AG09319 (cell line): ENCODE results near the gene SDR39U1.
A peak's percentile ranks its signal among the peaks of the same experiment; 100 is the strongest.

Experiments used
- DNase-seq: peaks from one replicate; pipeline ENCODE4 v3.0.0-alpha.2; 2010; ENCODE audit warnings: low read depth; ENCODE audit errors: extremely low read depth
- TF ChIP-seq, protein P1 (sequence below): IDR thresholded peaks from 2 replicates; pipeline ENCODE4 v1.5.1; 2011; ENCODE audit warnings: low read depth, mild to moderate bottlenecking, inconsistent platforms, low read length, moderate library complexity

Gene SDR39U1

DNA sequence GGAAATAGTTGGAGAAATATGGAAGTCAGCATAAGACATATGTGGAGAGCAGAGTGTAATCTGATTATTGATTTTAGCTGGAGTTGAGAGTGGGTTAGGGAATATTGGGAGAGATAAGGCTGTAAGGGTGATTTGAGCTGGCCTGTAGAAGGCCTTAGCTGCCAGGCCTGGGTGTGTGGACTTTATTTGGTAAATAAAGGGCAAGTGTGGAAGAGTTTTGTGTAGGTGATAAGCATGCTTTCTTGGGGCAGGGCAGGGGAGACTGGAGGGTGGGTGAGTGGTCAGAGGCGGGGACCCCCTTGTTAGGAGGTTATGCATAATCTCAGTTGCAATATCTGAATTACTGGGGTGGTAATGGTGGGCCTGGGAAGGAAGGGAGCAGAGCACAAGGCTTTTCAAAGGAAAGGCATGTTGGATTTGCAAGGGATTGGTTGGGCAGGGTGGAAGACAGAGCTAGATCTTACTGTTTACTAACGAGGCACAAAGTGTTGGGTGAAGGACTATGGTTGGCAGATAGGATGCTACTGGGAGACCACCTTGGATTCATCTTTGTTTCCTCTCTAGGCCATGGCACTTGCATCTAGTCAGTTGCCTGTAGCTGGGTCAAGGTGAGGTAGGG lies 7.3 kb downstream of the SDR39U1 start:
- no peak for DNase-seq
- TF ChIP-seq, protein P1, sequence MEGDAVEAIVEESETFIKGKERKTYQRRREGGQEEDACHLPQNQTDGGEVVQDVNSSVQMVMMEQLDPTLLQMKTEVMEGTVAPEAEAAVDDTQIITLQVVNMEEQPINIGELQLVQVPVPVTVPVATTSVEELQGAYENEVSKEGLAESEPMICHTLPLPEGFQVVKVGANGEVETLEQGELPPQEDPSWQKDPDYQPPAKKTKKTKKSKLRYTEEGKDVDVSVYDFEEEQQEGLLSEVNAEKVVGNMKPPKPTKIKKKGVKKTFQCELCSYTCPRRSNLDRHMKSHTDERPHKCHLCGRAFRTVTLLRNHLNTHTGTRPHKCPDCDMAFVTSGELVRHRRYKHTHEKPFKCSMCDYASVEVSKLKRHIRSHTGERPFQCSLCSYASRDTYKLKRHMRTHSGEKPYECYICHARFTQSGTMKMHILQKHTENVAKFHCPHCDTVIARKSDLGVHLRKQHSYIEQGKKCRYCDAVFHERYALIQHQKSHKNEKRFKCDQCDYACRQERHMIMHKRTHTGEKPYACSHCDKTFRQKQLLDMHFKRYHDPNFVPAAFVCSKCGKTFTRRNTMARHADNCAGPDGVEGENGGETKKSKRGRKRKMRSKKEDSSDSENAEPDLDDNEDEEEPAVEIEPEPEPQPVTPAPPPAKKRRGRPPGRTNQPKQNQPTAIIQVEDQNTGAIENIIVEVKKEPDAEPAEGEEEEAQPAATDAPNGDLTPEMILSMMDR: no peak

DNA sequence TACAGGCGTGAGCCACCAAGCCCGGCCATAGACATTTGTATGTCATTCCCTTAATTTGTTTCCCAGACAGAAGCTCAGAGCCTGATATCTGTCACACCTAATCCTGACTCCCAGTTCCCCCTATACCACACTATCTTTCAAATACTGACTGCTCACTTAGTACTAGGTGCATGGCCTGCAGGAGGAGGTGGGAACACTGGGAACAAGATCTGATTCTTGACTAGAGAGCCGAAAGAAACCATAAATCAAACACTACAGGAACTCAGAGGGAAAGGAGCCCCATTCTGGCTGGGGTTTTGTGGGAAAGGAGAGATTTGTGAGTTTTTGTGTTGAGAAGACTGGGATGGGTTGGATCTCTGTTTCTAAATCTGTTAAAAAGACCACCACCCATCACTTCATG lies 7.9 kb downstream of the SDR39U1 start:
- no peak for DNase-seq
- TF ChIP-seq, protein P1: no peak

DNA sequence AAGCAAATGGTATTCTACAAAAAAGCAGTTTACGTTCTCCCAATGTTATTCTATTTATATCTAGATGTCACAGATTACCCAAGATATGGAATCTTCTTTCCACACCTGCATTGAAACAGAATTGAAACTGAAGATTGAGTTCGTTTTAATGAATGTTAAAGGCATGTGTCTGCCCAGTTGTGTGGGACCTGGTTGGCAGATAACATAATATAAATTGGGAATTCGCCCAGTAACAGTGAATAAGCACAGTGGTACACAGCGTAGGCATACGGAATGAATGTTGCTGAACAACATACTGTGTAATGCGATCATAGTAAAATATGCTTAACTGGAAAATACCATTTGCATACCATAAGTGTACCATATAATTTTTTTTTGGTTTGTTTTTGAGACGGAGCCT lies 8.5 kb downstream of the SDR39U1 start:
- TF ChIP-seq, protein P1: no peak
- DNase-seq: no peak

DNA sequence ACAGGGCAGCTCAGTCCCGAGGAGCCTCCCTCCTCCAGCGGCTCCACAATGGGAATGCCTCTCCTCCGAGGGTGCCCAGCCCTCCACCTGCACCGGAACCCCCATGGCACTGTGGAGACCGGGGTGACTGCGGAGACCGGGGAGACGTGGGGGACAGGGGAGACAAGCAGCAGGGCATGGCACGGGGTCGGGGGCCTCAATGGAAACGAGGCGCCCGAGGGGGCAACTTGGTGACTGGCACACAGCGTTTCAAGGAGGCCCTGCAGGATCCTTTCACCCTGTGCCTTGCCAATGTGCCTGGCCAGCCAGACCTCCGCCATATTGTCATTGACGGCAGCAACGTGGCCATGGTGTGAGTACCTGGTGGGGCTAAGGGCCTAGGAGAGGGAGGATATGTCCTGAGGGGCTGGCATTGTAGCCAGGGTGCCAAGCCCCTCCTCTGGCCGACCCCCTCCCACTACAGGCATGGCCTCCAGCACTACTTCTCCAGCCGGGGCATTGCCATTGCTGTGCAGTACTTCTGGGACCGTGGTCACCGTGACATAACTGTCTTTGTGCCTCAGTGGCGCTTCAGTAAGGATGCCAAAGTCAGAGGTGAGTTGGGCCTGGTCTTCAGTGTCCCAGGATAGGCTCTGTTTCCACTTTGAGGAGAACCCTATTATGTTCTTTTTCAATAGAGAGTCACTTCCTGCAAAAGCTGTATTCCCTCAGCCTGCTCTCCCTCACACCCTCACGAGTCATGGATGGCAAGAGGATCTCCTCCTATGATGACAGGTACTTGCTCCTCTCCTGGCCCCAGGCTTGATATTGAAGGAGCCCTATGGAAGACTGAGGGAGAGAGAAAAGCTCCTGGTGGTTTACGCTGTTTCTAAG lies 10.1 kb downstream of the SDR39U1 start:
- no peak for DNase-seq
- TF ChIP-seq, protein P1: no peak

DNA sequence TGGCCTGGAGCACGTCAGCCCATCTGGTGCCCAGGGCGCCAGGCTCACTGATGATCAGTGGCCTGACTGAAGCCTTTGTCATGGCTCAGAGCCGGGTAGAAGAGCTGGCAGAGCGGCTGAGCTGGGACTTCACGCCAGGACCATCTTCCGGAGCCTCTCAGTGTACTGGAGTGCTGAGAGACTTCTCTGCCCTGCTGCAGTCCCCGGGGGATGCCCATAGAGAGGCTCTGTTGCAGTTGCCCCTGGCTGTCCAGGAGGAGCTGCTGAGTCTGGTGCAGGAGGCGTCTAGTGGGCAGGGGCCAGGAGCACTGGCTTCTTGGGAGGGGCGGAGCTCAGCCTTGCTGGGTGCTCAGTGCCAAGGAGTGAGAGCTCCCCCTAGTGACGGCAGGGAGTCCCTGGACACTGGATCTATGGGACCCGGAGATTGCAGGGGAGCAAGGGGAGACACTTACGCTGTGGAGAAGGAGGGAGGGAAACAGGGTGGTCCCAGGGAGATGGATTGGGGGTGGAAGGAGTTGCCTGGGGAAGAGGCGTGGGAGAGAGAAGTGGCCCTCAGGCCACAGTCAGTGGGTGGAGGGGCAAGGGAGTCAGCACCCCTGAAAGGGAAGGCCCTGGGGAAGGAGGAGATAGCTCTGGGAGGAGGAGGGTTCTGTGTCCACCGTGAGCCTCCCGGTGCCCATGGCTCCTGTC lies 10.9 kb downstream of the SDR39U1 start:
- peak; percentile 89 for DNase-seq
- TF ChIP-seq, protein P1: peak; percentile 99

DNA sequence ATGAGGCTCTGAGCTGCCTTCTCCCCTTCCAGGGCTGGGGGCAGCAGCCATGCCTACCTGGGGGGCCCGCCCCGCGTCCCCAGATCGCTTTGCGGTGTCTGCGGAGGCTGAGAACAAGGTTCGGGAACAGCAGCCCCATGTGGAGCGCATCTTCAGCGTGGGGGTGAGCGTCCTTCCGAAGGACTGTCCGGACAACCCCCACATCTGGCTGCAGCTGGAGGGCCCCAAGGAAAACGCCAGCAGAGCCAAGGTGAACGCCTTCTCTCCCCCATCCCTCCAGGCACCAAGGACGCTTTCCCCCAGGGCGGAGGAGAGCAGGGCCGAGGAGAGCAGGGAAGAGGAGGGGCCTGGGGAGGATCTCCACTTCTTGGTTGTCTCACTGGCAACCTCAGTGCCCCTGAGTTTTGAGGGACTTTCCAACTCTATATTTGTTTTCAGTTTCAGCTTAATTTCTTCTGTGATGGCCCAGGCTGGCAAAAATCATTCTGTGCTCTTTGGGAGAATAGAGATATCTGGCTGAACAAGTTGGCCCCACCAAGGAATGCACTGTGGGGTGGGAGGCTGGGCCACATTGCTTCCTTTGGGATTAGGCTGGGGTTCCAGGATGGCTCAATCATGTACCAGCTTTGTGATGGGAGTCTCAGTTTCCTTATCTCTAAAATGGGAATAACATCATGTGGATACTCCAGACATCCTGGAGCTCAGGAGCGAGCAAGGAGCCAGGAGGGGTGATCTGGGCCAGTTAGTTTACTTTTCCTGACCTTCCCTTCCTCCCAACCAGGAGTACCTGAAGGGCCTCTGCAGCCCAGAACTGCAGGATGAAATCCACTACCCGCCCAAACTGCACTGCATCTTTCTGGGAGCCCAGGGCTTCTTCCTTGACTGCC lies 11.7 kb downstream of the SDR39U1 start:
- TF ChIP-seq, protein P1: no peak
- peak; percentile 52 for DNase-seq
